ENCODE measurements around the gene ST3GAL6. TPM values are rescaled to one million over a fixed set of nuclear protein-coding genes. Genes with fewer than 3 reads are reported as not detected.
A peak's percentile ranks its signal among the peaks of the same experiment; 100 is the strongest.

The ST3GAL6 gene
- total RNA-seq, 1 donor from 2014 or later, result 46.8 TPM

DNA sequence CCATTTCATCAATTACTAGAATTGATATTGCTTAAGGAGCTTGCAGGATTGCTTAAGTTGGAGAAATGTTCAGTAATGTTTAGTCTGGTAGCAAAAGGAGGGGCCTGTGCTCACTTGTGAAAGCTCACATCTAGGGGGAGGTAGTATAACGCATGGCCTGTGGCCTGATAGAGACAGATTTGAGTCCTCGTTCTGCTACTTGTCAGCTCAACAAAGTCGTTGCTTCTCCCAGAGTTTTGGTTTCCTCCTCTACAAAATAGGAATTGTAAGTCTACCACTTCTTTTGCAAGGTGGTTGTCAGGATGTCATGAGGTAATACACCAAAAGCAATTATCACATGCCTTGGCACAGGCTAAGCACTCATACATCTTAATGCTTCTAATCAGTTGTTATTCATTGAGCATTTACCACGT is 1.3 kb downstream of the ST3GAL6 start:
- TF ChIP-seq, protein P1, sequence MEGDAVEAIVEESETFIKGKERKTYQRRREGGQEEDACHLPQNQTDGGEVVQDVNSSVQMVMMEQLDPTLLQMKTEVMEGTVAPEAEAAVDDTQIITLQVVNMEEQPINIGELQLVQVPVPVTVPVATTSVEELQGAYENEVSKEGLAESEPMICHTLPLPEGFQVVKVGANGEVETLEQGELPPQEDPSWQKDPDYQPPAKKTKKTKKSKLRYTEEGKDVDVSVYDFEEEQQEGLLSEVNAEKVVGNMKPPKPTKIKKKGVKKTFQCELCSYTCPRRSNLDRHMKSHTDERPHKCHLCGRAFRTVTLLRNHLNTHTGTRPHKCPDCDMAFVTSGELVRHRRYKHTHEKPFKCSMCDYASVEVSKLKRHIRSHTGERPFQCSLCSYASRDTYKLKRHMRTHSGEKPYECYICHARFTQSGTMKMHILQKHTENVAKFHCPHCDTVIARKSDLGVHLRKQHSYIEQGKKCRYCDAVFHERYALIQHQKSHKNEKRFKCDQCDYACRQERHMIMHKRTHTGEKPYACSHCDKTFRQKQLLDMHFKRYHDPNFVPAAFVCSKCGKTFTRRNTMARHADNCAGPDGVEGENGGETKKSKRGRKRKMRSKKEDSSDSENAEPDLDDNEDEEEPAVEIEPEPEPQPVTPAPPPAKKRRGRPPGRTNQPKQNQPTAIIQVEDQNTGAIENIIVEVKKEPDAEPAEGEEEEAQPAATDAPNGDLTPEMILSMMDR (IDR thresholded peaks at IDR 0.05; ENCODE audit: unreplicated experiment), result no peak
- no peak for DNase-seq (ENCODE audit: low spot score, unreplicated experiment)
- H3K9me3 Mint-ChIP-seq (ENCODE audit: low read depth), result no peaks in the 10 kb centered on the region
- no peak overlapping the region for H3K4me3 Mint-ChIP-seq (ENCODE audit: low read depth)
- no peaks in the 10 kb centered on the region for H3K27me3 Mint-ChIP-seq
- H3K27ac Mint-ChIP-seq, result no peak overlapping the region
- H3K36me3 Mint-ChIP-seq (ENCODE audit: insufficient read depth), result peaks cover 8% of the 10 kb centered on the region
- H3K4me1 Mint-ChIP-seq (ENCODE audit: low read depth), result peaks cover 44% of the 10 kb centered on the region

DNA sequence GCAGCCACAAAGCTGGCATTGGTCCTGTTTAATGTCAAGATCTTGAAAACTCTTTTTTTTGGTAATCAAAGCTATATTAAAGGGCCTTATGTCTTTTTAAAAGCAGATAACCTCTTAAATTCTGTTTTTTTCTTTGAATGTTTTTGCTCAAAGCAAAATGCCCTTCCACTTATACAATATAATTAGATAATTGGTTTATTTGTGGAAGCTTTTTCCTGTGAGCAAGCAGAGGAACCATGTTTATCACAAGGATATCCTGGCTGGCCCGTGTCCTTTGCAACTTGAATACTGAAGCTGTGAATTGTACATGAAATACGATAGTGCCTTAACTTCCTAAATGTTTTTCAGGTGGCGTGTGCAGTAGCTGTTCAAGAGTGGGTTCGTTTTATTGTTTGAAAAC is 2.6 kb downstream of the ST3GAL6 start:
- TF ChIP-seq, protein P1 (IDR thresholded peaks at IDR 0.05; ENCODE audit: unreplicated experiment), result no peak
- H3K27me3 Mint-ChIP-seq, result no peaks in the 10 kb centered on the region
- H3K9me3 Mint-ChIP-seq (ENCODE audit: low read depth), result no peaks in the 10 kb centered on the region
- peaks cover 6% of the 10 kb centered on the region for H3K36me3 Mint-ChIP-seq (ENCODE audit: insufficient read depth)
- H3K27ac Mint-ChIP-seq, result no peak overlapping the region
- no peak for DNase-seq (ENCODE audit: low spot score, unreplicated experiment)
- no peak overlapping the region for H3K4me3 Mint-ChIP-seq (ENCODE audit: low read depth)
- peaks cover 47% of the 10 kb centered on the region for H3K4me1 Mint-ChIP-seq (ENCODE audit: low read depth)

DNA sequence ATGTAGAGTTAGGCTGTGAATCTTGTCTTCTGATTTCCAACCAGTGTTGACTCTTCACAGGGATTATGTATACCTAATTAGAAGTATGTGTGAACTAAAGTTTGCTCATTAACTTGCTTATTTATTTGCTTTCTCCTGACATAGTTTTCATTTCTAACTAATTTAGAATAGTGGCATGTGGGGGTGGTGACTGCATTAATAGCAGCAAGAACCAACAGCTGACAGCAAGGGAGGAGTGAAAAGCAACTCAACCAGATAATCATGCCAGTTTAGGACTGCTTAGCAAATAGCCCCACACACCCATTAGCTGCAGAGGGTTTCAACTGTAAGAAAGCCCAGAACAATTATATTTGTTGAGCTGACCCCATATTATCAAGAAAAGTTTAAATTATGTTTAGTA is 3.8 kb downstream of the ST3GAL6 start:
- Mint-ChIP-seq H3K4me1 (ENCODE audit: low read depth) (peaks cover 53% of the 10 kb centered on the region), H3K9me3 (ENCODE audit: low read depth) (no peaks in the 10 kb centered on the region), H3K36me3 (ENCODE audit: insufficient read depth) (peaks cover 6% of the 10 kb centered on the region), H3K4me3 (ENCODE audit: low read depth) (no peak overlapping the region), H3K27me3 (no peaks in the 10 kb centered on the region), H3K27ac (peak overlapping the region; percentile 20)
- TF ChIP-seq, protein P1 (IDR thresholded peaks at IDR 0.05; ENCODE audit: unreplicated experiment), result no peak
- no peak for DNase-seq (ENCODE audit: low spot score, unreplicated experiment)

DNA sequence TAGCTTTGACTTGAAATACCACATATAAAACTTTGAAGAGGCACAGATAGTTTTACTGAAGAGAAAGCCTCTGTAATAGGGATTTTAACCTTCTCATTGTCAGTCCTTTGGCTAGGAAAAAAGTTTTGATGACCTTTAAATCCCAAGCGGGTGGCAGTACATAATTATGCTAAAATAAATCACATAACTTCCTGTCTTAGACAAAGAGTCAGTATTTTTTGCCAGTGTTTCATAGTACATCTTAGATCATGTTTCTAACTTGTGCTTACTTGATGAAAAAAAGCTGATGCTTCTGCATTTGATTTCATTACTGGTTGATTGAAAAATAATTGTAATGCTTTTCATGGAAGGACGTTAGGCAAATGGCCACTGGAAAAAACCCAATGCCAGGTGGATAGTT is 5.8 kb downstream of the ST3GAL6 start:
- Mint-ChIP-seq H3K27me3 (no peaks in the 10 kb centered on the region), H3K36me3 (ENCODE audit: insufficient read depth) (peaks cover 6% of the 10 kb centered on the region), H3K4me3 (ENCODE audit: low read depth) (no peak overlapping the region), H3K27ac (no peak overlapping the region), H3K4me1 (ENCODE audit: low read depth) (peaks cover 42% of the 10 kb centered on the region), H3K9me3 (ENCODE audit: low read depth) (no peaks in the 10 kb centered on the region)
- DNase-seq (ENCODE audit: low spot score, unreplicated experiment), result no peak
- TF ChIP-seq, protein P1 (IDR thresholded peaks at IDR 0.05; ENCODE audit: unreplicated experiment), result no peak

DNA sequence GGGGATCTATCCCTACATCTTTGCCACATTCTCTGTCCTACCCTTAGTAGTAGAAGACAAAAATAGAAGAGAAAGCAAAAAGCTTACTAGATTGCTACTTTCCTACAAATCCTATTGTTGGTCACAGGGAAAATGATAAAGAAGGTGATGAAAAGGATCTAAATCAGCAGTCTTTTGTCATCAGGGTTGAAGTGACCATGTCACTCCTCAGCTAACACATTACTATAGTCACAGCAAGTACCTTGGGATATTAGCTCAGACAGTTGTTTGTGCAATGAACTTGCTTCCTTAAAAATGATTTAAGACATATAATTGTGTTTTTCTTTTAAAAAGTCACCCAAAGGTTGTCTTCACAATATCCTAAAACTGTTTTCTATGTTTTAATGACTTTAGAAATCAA is 6.3 kb downstream of the ST3GAL6 start:
- DNase-seq (ENCODE audit: low spot score, unreplicated experiment), result no peak
- Mint-ChIP-seq H3K9me3 (ENCODE audit: low read depth) (no peaks in the 10 kb centered on the region), H3K4me1 (ENCODE audit: low read depth) (peaks cover 38% of the 10 kb centered on the region), H3K4me3 (ENCODE audit: low read depth) (no peak overlapping the region), H3K27me3 (no peaks in the 10 kb centered on the region), H3K27ac (no peak overlapping the region), H3K36me3 (ENCODE audit: insufficient read depth) (peaks cover 8% of the 10 kb centered on the region)
- TF ChIP-seq, protein P1 (IDR thresholded peaks at IDR 0.05; ENCODE audit: unreplicated experiment), result no peak
